ENCODE results near the gene TESK2.

The TESK2 gene

GRCh38 chr1:45456531-45456930 lies 34.4 kb downstream of the TESK2 start:
- no peak for DNase-seq (ENCODE audit: low read depth)
- TF ChIP-seq, protein P1, sequence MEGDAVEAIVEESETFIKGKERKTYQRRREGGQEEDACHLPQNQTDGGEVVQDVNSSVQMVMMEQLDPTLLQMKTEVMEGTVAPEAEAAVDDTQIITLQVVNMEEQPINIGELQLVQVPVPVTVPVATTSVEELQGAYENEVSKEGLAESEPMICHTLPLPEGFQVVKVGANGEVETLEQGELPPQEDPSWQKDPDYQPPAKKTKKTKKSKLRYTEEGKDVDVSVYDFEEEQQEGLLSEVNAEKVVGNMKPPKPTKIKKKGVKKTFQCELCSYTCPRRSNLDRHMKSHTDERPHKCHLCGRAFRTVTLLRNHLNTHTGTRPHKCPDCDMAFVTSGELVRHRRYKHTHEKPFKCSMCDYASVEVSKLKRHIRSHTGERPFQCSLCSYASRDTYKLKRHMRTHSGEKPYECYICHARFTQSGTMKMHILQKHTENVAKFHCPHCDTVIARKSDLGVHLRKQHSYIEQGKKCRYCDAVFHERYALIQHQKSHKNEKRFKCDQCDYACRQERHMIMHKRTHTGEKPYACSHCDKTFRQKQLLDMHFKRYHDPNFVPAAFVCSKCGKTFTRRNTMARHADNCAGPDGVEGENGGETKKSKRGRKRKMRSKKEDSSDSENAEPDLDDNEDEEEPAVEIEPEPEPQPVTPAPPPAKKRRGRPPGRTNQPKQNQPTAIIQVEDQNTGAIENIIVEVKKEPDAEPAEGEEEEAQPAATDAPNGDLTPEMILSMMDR (IDR thresholded peaks at IDR 0.05; ENCODE audit: low read length, missing control alignments): no peak
- H3K4me3 ChIP-seq (replicated peaks; ENCODE audit: low read depth, low read length): no peak overlapping the region

- DNase-seq (ENCODE audit: low read depth): no peak
- TF ChIP-seq, protein P1 (IDR thresholded peaks at IDR 0.05; ENCODE audit: low read length, missing control alignments): no peak
- H3K4me3 ChIP-seq (replicated peaks; ENCODE audit: low read depth, low read length): no peak overlapping the region
Observed at GRCh38 chr1:45455162-45455561, 35.8 kb downstream of the TESK2 start.

DNA sequence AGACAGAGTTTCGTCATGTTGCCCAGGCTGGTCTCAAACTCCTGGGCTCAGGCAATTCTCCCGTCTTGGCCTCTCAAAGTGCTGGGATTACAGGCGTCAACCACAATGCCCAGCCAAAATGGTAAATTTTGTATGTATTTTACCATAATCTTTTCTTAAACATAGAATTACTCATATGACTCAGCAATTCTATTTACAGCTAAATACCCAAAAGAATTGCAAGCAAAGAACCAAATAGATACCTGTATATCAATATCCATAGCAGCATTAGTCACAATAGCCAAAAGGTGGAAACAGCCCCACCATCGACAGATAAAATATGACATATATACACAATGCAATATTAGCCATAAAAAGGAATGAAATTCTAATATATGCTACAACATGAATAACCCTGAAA lies 36.5 kb downstream of the TESK2 start:
- H3K4me3 ChIP-seq (replicated peaks; ENCODE audit: low read depth, low read length): no peak overlapping the region
- no peak for DNase-seq (ENCODE audit: low read depth)
- TF ChIP-seq, protein P1 (IDR thresholded peaks at IDR 0.05; ENCODE audit: low read length, missing control alignments): no peak

DNA sequence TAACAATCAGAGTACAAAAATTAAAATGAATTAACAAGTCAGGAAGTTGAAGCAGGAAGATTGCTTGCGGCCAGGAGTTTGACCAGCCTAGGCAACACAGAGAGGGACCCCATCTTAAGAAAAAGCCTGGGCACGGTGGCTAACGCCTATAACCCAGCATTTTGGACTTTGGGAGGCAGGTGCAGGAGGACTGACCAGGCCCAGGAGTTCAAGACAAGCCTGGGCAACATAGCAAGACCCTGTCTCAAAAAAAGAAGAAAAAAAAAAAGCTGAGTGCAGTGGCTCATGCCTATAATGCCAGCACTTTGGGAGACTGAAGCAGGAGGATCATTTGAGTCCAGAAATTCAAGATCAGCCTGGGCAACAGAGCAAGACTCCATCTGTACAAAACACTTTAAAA lies 38.5 kb downstream of the TESK2 start:
- no peak for DNase-seq (ENCODE audit: low read depth)
- H3K4me3 ChIP-seq (replicated peaks; ENCODE audit: low read depth, low read length): no peak overlapping the region
- TF ChIP-seq, protein P1 (IDR thresholded peaks at IDR 0.05; ENCODE audit: low read length, missing control alignments): no peak

DNA sequence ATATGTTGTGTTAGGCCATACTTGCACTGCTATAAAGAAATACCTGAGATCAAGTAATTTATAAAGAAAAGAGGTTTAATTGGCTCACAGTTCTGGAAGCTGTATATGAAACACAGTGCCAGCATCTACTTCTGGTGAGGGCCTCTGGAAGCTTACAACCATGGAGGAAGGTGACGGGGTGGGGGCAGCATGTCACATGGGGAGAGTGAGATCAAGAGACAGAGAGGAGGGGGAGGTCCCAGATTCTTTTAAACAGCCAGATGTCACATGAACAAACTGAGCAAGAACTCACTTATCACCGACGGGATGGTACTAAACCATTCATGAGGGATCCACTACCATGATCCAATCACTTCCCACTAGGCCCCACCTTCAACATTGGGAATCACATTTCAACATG lies 42.6 kb downstream of the TESK2 start:
- H3K4me3 ChIP-seq (replicated peaks; ENCODE audit: low read depth, low read length): no peak overlapping the region
- DNase-seq (ENCODE audit: low read depth): no peak
- TF ChIP-seq, protein P1 (IDR thresholded peaks at IDR 0.05; ENCODE audit: low read length, missing control alignments): no peak

GRCh38 chr1:45446950-45447672 lies 43.9 kb downstream of the TESK2 start:
- no peak overlapping the region for H3K4me3 ChIP-seq (replicated peaks; ENCODE audit: low read depth, low read length)
- TF ChIP-seq, protein P1 (IDR thresholded peaks at IDR 0.05; ENCODE audit: low read length, missing control alignments): no peak
- DNase-seq (ENCODE audit: low read depth): no peak

GRCh38 chr1:45446530-45446929 lies 44.4 kb downstream of the TESK2 start:
- no peak overlapping the region for H3K4me3 ChIP-seq (replicated peaks; ENCODE audit: low read depth, low read length)
- no peak for DNase-seq (ENCODE audit: low read depth)
- TF ChIP-seq, protein P1 (IDR thresholded peaks at IDR 0.05; ENCODE audit: low read length, missing control alignments): no peak

All from fibroblast of pulmonary artery (primary cell).